Measurements from ENCODE around the gene ZNF582.

ZNF582 gene

GRCh38 chr19:56393119-56394012 lies at the start of gene ZNF582:
ZNF582 (minus strand) TSS chr19:56393534; CDS start chr19:56391752, 1,782 bp downstream.
- Histone ChIP-seq H3K27ac (peak within 1 kb of the TSS; percentile 80 to 98 (median 93)), H3K4me3 (peak within 1 kb of the TSS; percentile 50 to 75 (median 56))

- H3K4me3 ChIP-seq, result no peak overlapping the region
- no peak overlapping the region for H3K27ac ChIP-seq
Observed at GRCh38 chr19:56441206-56441792, 48.0 kb upstream of the ZNF582 start.

- Histone ChIP-seq H3K4me3 (no peak overlapping the region), H3K27ac (no peak overlapping the region)
Observed at GRCh38 chr19:56423985-56424353, 30.6 kb upstream of the ZNF582 start.

DNA sequence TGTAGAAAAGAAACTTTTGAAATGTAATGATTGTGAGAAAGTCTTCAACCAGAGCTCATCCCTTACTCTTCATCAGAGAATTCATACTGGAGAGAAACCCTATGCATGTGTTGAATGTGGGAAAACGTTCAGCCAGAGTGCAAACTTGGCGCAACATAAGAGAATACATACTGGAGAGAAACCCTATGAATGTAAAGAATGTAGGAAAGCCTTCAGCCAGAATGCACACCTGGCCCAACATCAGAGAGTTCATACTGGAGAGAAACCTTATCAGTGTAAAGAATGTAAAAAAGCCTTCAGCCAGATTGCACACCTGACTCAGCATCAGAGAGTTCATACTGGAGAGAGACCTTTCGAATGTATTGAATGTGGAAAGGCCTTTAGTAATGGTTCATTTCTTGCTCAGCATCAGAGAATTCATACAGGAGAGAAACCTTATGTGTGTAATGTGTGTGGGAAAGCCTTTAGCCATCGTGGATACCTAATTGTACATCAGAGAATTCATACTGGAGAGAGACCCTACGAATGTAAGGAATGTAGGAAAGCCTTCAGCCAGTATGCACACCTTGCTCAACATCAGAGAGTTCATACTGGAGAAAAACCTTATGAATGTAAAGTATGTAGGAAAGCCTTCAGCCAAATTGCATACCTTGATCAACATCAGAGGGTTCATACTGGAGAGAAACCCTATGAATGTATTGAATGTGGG lies 30.1 kb upstream of the ZNF582 start:
- Histone ChIP-seq H3K27ac (no peak overlapping the region), H3K4me3 (no peak overlapping the region)

- no peak overlapping the region for H3K27ac ChIP-seq
Observed at GRCh38 chr19:56405062-56405461, 11.7 kb upstream of the ZNF582 start.

DNA sequence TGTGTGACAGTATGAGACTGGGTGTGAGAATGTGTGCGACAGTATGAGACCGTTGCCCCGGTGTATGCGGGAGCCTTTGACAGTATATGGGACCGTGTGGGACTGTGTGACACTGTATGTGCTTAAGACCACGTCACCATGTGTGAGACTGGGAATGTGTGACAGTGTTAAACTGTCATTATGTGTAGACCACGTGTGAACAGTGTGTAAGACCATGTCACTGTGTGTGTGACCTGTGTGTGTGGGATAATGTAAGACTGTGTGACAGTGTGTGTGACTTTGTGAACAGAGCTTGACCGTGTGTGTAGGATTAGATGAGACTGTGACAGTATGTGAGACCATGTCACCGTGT lies 11.3 kb upstream of the ZNF582 start:
- H3K27ac ChIP-seq, result peak overlapping the region in 17 of 21 experiments; percentile 79 to 99 (median 94)
- H3K4me3 ChIP-seq, result peak overlapping the region; percentile 47 to 83 (median 64)

More at GRCh38 chr19:56405062-56405461, 11.7 kb upstream of the ZNF582 start:
- peak overlapping the region in 1 of 7 experiments; percentile 73 for H3K4me3 ChIP-seq

GRCh38 chr19:56403764-56404704 lies 10.7 kb upstream of the ZNF582 start, which contains the start of gene ZNF583:
ZNF583 (plus strand) TSS chr19:56404332; CDS start chr19:56407115, 2,783 bp downstream.
- H3K4me3 ChIP-seq, result peak within 1 kb of the TSS; percentile 47 to 83 (median 64)
- H3K27ac ChIP-seq, result peak within 1 kb of the TSS; percentile 51 to 99 (median 94)

GRCh38 chr19:56403261-56403660 lies 9.9 kb upstream of the ZNF582 start:
- Histone ChIP-seq H3K4me3 (peak overlapping the region; percentile 47 to 83 (median 64)), H3K27ac (peak overlapping the region in 20 of 21 experiments; percentile 51 to 99 (median 94))

- H3K27ac ChIP-seq, result no peak overlapping the region
- no peak overlapping the region for H3K4me3 ChIP-seq
Observed at GRCh38 chr19:56400485-56400884, 7.2 kb upstream of the ZNF582 start.

DNA sequence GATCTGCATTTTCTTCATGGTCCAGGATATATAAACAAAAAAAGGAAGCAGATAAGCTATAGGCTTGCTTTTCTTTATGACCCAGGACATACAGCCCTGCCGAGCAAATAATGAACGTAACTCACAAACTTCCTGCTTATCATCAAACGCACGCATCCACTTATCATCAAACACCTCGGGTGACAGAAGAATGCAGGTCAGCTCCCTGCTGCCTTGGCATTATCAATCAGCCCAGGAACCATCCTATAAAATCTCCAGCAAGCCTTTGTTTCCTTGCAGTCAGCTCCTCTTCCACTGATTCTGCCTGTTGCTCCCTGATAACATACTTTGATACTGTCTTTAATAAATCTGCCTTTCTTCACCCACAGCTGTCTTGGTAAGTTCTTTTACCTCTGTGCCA lies 5.5 kb upstream of the ZNF582 start:
- no peak overlapping the region for H3K27ac ChIP-seq
- no peak overlapping the region for H3K4me3 ChIP-seq

DNA sequence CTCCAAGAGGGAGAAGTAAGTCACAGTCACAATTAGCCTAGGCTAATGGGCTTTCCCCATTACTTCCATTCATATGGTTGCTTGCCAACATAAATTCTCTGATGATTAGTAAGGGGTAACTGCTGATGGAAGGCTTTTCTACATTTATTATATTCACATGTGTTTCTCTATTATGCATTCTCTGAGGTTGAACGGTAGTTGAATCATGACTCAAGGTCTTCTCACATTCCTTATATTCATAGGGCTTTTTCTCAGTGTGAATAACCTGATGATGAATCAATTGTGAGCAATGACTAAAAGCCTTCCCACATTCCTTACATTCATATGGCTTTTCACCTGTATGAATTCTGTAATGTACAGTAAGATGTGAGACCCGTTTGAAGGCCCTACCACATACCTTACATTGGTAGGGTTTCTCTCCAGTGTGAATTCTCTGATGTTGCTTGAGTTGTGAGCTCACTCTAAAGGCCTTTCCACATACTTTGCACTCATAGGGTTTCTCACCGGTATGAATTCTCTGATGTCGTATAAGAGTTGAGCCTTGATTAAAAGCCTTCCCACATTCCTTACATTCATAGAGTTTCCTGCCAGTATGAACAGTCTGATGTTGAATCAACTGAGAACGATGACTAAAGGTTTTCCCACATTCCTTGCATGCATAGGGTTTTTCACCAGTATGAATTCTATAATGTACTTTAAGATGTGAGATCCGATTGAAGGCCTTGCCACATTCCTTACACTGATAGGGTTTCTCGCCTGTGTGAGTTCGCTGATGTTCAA lies 9.3 kb downstream of the ZNF582 start:
- no peak overlapping the region for H3K27ac ChIP-seq
- H3K4me3 ChIP-seq, result no peak overlapping the region

DNA sequence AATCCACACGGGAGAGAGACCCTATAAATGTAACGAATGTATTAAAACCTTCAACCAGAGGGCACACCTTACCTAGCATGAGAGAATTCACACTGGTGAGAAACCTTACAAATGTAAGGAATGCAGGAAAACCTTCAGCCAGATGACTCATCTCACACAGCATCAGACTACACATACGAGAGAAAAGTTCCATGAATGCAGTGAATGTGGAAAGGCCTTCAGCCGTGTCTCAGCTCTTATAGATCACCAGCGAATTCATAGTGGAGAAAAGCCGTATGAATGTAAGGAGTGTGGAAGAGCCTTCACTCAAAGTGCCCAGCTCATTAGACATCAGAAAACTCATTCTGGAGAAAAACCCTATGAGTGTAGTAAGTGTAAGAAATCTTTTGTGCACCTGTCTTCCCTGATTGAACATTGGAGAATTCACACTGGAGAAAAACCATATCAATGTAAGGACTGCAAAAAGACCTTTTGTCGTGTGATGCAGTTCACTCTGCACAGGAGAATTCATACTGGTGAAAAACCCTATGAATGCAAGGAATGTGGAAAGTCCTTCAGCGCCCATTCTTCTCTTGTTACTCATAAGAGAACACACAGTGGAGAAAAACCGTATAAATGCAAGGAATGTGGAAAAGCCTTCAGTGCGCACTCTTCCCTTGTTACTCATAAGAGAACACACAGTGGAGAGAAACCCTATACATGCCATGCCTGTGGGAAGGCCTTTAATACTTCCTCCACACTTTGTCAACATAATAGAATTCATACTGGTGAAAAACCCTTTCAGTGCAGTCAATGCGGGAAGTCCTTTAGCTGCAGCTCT lies 16.0 kb downstream of the ZNF582 start:
- no peak overlapping the region for H3K27ac ChIP-seq
- H3K4me3 ChIP-seq, result no peak overlapping the region

GRCh38 chr19:56372281-56372680 lies 21.1 kb downstream of the ZNF582 start:
- Histone ChIP-seq H3K4me3 (no peak overlapping the region), H3K27ac (no peak overlapping the region)

DNA sequence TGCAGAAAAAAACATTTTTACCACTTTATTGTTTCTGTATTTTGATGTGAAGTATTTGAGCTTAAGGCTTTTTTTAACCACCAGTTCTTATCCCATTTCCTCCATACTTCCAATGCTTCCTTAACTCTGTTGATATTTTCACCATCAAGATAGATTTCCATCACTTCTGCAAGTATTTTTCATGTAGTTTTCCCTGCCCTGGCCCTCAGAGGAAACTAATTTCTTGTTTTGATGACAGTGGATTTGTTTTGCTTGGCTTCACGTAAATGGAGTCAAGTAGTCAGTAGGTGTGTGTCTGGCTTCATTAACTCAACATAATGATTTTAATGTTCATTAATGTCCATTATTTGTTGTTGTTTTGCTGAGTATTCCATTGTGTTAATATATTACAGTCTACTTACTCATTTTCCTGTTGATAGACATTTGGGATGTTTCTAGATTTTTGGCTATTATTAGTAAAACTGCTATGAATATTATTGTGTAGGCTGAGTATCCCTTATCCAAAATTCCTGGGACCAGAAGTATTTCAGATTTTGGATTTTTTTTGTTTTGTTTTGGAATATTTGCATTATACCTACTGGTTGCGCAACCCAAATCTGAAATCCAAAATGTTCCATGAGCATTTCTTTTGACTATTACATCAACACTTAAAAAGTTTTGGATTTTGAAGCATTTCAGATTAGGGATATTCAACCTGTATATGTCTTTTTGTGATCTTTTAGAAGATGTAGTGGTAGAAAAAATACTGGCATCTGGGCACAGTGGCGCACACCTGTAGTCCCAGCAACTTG lies 23.3 kb downstream of the ZNF582 start:
- H3K27ac ChIP-seq, result no peak overlapping the region
- no peak overlapping the region for H3K4me3 ChIP-seq

- peak overlapping the region; percentile 39 to 75 (median 52) for H3K4me3 ChIP-seq
- peak overlapping the region; percentile 26 to 88 (median 68) for H3K27ac ChIP-seq
Observed at GRCh38 chr19:56367829-56368711, 25.3 kb downstream of the ZNF582 start.

GRCh38 chr19:56360841-56361240 lies 32.5 kb downstream of the ZNF582 start:
- H3K27ac ChIP-seq, result no peak overlapping the region
- H3K4me3 ChIP-seq, result no peak overlapping the region
